GM18870 (cell line): ENCODE measurements around the gene DEPDC5.

Experiments
- ATAC-seq: cut with Tn5 transposase; IDR thresholded peaks from one replicate; pipeline ENCODE4 v1.9.1; 2021; ENCODE audit warnings: moderate library complexity; ENCODE audit not compliant: unreplicated experiment

DEPDC5 gene

DNA sequence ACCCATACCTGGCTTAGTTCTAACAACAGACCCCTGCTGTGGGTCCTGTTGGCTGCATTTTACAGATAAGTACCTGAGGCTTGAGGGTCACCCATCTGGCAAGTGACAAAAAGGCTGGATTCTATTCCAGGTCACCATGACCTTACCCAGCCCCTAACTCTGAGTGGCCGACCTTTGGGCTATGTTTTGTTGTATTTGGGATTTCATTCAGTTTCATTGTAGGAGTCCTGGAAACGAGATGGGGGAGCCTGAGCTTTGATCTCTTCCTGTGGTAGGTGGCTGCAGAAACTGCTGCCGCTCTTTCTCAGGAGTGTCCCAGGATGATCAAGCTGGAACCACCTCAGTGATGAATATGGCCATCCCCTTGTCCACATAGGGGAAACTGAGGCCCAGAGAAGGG, 165.9 kb downstream of the DEPDC5 start:
- ATAC-seq, result no peak

DNA sequence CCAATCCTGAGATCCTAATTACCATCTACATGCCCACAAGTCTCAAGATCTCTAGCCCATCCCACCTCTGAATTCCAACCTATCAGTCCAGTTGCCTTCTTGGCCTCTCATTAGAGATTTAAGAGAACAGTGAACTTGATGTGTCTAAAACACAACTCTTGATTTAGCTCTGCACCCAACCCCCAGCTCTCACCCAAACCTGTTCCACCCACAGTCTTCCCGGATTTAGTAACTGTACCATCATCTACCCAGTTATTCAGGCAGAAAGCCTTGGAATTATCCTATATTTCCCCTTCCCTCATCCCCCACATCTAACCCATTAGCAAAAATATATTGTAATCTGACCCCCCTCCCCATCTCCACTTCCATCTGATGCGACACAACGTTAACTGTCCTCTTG, 166.5 kb downstream of the DEPDC5 start:
- no peak for ATAC-seq

DNA sequence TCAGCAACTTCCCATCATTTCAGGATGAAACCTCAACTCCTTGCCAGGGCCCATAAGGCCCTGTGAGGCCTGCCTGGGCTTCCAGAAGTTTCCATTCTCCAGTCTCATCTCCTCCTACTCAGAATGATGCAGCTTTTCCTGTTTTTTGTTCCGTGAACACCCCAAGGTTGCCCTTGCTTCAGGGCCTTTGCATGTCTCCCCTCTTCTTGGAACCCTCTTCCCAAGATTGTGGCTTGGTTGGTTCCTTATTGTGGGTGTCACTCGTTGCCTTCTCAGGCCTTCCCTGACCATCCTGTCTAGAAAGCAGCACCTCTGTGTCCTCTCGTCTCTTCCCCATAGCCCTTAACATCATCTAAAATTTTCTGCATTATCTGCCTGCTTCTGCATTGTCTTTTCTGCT, 167.3 kb downstream of the DEPDC5 start:
- ATAC-seq, result no peak

GRCh38 chr22:31922534-31922933, 168.7 kb downstream of the DEPDC5 start:
- ATAC-seq, result no peak

GRCh38 chr22:31923136-31923535, 169.3 kb downstream of the DEPDC5 start:
- ATAC-seq, result no peak

DNA sequence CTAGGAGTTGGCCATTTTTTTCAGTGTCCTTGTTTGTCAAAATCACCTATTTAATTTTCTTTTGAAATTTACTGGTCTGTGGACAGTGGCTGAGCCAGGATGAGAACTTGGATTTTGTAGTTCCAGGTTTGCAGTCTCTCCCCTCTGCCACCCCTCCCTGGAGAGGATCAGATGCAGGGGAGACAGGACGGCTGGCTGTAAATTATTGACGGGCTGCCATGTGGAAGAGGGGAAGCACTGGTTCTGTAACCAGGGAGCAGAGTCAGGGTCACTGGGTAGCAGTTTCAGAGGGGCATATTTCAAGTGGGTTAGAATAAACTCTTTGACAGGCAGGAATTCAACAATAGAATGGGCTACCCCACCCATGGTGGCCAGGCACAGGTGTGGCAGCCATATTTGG, 169.9 kb downstream of the DEPDC5 start:
- ATAC-seq, result no peak

GRCh38 chr22:31925056-31925455, 171.2 kb downstream of the DEPDC5 start:
- no peak for ATAC-seq

DNA sequence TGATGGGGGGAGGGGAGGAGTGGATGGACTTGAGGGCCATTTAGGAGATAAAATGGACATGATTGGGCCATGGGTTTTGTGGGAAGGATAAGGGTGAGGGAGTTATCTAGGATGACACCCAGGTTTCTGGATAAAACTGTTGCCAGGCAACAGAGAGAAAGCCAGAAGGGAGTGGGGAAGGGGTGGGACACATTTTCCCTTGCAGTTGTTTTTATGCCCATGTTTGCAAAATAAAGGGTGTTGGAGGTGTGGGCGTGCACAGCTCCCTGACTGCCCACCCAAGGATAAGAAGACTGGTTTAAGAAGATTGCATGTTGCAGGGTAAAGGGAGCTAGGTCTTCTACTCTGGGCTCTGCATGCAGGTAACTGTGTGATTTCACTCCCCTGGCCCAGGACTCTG, 172.2 kb downstream of the DEPDC5 start:
- no peak for ATAC-seq

GRCh38 chr22:31926969-31927368, 173.2 kb downstream of the DEPDC5 start:
- ATAC-seq, result no peak

GRCh38 chr22:31927562-31927961, 173.7 kb downstream of the DEPDC5 start:
- ATAC-seq, result no peak

GRCh38 chr22:31929167-31929930, 175.5 kb downstream of the DEPDC5 start:
- ATAC-seq, result no peak

DNA sequence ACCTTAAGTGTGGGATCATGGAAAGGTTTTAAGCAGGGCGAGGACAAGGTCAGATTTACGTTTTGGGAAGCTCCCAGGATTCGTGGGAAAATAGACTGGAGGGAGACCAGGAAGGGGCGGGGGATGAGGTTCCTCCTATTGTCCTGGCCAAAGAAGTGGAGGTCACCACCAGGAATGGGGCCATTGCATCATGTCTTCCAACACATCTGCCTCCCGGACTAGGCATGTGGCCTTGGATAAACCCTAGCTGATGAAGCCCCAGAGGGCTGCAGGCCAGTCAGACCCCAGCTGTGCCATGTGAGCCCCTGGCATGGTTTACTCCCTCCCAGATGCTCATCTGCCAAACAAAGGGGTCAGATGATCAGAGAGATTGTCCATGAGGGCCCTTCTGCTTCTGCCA, 179.0 kb downstream of the DEPDC5 start:
- ATAC-seq, result no peak

DNA sequence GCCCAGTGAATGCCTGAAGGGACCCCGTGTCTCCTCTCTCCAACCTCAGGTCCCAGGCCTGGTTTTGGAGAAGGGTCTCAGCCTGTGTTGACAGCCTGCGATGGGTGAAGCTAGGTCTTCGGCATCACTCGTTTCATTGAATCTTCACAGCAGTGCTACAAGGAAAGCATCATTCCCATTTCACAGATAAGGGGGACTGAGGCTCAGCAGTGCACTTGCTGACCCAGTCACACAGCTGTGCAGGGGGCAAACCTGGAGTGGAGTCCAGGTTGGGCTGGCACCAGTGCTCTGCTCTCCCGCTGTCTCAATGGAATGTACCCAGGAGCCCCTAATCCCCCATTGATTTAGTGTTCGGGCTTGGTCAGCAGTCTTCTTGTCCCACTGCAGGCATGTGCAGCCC, 179.6 kb downstream of the DEPDC5 start:
- no peak for ATAC-seq

- no peak for ATAC-seq
These were observed 180.1 kb downstream of the DEPDC5 start for GRCh38 chr22:31933816-31934482.

- no peak for ATAC-seq
These were observed 182.3 kb downstream of the DEPDC5 start for GRCh38 chr22:31935961-31936635.

- no peak for ATAC-seq
These were observed 183.5 kb downstream of the DEPDC5 start for GRCh38 chr22:31937341-31937740.

GRCh38 chr22:31938296-31938695, 184.5 kb downstream of the DEPDC5 start:
- no peak for ATAC-seq

- no peak for ATAC-seq
These were observed 186.7 kb downstream of the DEPDC5 start for GRCh38 chr22:31940506-31940905.

DNA sequence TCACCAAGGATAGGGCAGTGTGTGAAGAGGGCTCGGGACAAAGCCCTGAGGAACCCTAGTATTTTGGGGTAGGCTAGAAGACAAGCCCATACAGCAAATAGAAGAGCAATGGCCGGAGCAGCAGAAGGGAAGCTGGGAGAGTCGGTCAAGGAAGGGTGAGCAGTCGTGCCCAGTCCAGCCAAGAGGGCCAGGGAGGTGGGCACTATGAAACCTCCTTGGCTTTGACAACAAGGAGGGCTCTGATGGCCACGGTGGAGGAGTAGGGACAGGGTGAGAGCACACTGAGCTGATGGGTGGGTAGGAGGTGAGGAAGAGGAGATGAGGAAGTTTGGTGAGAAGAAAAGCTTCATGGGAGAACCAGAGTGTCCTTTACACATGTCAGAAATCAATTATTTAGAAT, 188.3 kb downstream of the DEPDC5 start:
- no peak for ATAC-seq

- ATAC-seq, result no peak
These were observed 189.6 kb downstream of the DEPDC5 start for GRCh38 chr22:31943206-31943977.

GRCh38 chr22:31943978-31944699, 190.3 kb downstream of the DEPDC5 start, which contains the start of gene YWHAH:
TSS of gene YWHAH (plus strand) at chr22:31944535. CDS start at chr22:31944734, 199 bp downstream.
- peak; percentile 47 for ATAC-seq
